HEK293T (cell line): ENCODE measurements around the gene IRAK1.
A peak's percentile ranks its signal among the peaks of the same experiment; 100 is the strongest.

ENCODE experiments used
- CTCF ChIA-PET: fragments of 350-600 bp; formaldehyde crosslinking; extraction: SDS; loops from one replicate; lab custom pipeline; 2021; ENCODE audit warnings: antibody characterized with exemption, inconsistent platforms; lab: Yijun Ruan, JAX
- POLR2A ChIA-PET: fragments of 350-600 bp; formaldehyde crosslinking; extraction: SDS; loops from one replicate; lab custom pipeline; 2020; ENCODE audit warnings: antibody characterized with exemption, inconsistent platforms; lab: Yijun Ruan, JAX
- DNase-seq: peaks from one replicate; pipeline ENCODE4 v3.0.0; 2012; ENCODE audit warnings: mixed read lengths; ENCODE audit errors: extremely low spot score
- ARNT ChIP-seq: fragments of 450-650 bp; IDR thresholded peaks from 2 replicates; pipeline ENCODE4 v1.6.1; 2017; ENCODE audit warnings: mild to moderate bottlenecking
- BHLHE40 ChIP-seq: fragments of 450-650 bp; IDR thresholded peaks from 2 replicates; pipeline ENCODE4 v1.6.1; 2016; ENCODE audit warnings: mild to moderate bottlenecking, moderate library complexity, borderline replicate concordance
- CTBP1 ChIP-seq: fragments of 450-650 bp; IDR thresholded peaks from 2 replicates; pipeline ENCODE4 v1.6.1; 2016; ENCODE audit warnings: borderline replicate concordance
- ELF4 ChIP-seq: fragments of 450-650 bp; IDR thresholded peaks from 2 replicates; pipeline ENCODE4 v1.6.1; 2017; ENCODE audit warnings: antibody characterized with exemption
- FOXA1 ChIP-seq: fragments of 450-650 bp; IDR thresholded peaks from 2 replicates; pipeline ENCODE4 v1.6.1; 2016; ENCODE audit warnings: mild to moderate bottlenecking
- FOXK2 ChIP-seq: fragments of 450-650 bp; IDR thresholded peaks from 2 replicates; pipeline ENCODE4 v1.6.1; 2016; ENCODE audit warnings: mild to moderate bottlenecking
- FOXM1 ChIP-seq: fragments of 450-650 bp; IDR thresholded peaks from 2 replicates; pipeline ENCODE4 v1.6.1; 2017; ENCODE audit warnings: mild to moderate bottlenecking, borderline replicate concordance
- HDGF ChIP-seq: fragments of 450-650 bp; IDR thresholded peaks from 2 replicates; pipeline ENCODE4 v1.6.1; 2017; ENCODE audit warnings: antibody characterized with exemption, borderline replicate concordance
- L3MBTL2 ChIP-seq: fragments of 450-650 bp; conservative IDR thresholded peaks from 2 replicates; pipeline ENCODE4 v1.6.1; 2016; ENCODE audit warnings: mild to moderate bottlenecking
- LEF1 ChIP-seq: fragments of 450-650 bp; IDR thresholded peaks from 2 replicates; pipeline ENCODE4 v1.6.1; 2017; ENCODE audit warnings: mild to moderate bottlenecking, borderline replicate concordance
- NFRKB ChIP-seq: fragments of 450-650 bp; IDR thresholded peaks from 2 replicates; pipeline ENCODE4 v1.6.1; 2016; ENCODE audit warnings: mild to moderate bottlenecking, moderate library complexity
- SP1 ChIP-seq: fragments of 450-650 bp; IDR thresholded peaks from 2 replicates; pipeline ENCODE4 v1.6.1; 2017
- SUZ12 ChIP-seq: fragments of 450-650 bp; IDR thresholded peaks from 2 replicates; pipeline ENCODE4 v1.6.1; 2016; ENCODE audit warnings: mild to moderate bottlenecking
- TARDBP ChIP-seq: fragments of 450-650 bp; IDR thresholded peaks from 2 replicates; pipeline ENCODE4 v1.6.1; 2016
- ZNF384 ChIP-seq: fragments of 450-650 bp; IDR thresholded peaks from 2 replicates; pipeline ENCODE4 v1.6.1; 2016
- TF ChIP-seq, protein P1 (sequence below): fragments of 450-650 bp; IDR thresholded peaks from 2 replicates; pipeline ENCODE4 v1.6.1; 2016

Gene IRAK1

DNA sequence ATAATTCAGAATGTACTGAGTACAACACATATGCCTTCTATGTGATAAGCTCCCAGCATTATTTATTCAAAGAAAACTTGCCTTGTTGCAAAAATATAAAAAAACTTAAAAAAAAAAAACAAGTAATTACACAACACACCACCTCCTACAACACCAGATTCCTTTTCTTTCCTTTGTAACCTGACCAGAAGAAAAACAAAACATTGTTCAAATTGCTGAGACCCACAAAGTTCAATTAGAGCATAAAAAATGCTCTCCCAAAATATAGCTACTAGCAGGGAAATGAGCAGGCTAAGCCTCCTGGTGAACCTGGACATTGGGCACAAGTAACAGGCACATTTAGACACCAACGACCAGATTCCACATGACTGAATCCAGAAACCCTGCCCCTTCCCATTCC lies 39.5 kb upstream of the IRAK1 start:
- POLR2A ChIA-PET = interaction anchor here (0.7 to 0.8 kb wide), 2 partner anchors 11 to 967 kb away, joined by 3 read pairs; partner anchors contain the start of gene FUNDC2
- CTCF ChIA-PET = interaction anchor here (1.1 kb wide), 1 partner anchor 10 kb away, joined by 3 read pairs; no protein-coding TSS in a partner anchor
- no peak for DNase-seq
- no peak for TF ChIP-seq BHLHE40
- TF ChIP-seq FOXA1 = no peak
- no peak for TF ChIP-seq L3MBTL2
- no peak for TF ChIP-seq FOXM1
- TF ChIP-seq SP1 = no peak
- no peak for TF ChIP-seq ELF4
- no peak for TF ChIP-seq HDGF
- TF ChIP-seq FOXK2 = no peak
- no peak for TF ChIP-seq TARDBP
- no peak for TF ChIP-seq ZNF384
- TF ChIP-seq LEF1 = no peak
- no peak for TF ChIP-seq NFRKB
- no peak for TF ChIP-seq ARNT
- no peak for TF ChIP-seq SUZ12
- TF ChIP-seq, protein P1, sequence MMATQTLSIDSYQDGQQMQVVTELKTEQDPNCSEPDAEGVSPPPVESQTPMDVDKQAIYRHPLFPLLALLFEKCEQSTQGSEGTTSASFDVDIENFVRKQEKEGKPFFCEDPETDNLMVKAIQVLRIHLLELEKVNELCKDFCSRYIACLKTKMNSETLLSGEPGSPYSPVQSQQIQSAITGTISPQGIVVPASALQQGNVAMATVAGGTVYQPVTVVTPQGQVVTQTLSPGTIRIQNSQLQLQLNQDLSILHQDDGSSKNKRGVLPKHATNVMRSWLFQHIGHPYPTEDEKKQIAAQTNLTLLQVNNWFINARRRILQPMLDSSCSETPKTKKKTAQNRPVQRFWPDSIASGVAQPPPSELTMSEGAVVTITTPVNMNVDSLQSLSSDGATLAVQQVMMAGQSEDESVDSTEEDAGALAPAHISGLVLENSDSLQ = no peak
- no peak for TF ChIP-seq CTBP1

DNA sequence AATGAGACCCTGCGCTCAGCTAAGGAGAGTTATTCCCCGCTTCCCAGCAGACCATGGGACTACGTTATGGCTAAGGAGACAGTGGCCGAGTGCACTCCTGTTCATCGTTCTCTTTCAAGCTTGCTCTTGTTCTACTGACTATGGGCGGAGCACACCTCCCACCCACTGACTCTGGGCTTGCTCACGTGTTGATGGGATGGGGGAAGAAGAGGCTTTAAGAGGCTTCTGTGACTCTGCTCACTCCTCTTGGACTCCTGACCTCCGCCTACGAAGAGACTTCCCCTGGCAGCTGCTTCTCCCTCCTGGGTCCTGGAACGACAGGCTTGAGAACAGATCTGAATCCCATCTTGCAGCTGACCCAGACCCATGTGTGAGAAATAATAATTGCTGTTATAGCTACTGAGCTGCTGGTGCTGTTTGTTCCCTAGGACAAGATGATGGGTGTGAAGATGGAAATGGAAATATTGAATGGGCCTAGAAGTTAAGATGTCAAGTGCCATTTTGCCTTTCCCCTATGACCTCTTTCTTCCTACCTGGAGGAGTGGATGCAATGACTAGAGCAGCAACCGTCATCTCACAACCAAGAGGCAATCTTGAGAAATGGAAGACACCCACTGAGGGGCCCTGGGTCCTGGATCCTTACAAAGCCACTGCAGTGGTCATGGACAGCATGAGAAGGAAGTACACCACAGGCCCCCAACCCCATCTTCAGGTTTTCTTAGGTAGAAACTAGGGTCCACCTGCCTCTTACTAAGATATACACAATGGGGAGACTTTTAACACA lies 38.7 kb upstream of the IRAK1 start:
- TF ChIP-seq ARNT = no peak
- no peak for DNase-seq
- ChIA-PET CTCF (no interaction called here), POLR2A (interaction anchor here (0.7 kb wide), 1 partner anchor 968 kb away, joined by 3 read pairs; the partner anchor contains the start of gene FUNDC2)

DNA sequence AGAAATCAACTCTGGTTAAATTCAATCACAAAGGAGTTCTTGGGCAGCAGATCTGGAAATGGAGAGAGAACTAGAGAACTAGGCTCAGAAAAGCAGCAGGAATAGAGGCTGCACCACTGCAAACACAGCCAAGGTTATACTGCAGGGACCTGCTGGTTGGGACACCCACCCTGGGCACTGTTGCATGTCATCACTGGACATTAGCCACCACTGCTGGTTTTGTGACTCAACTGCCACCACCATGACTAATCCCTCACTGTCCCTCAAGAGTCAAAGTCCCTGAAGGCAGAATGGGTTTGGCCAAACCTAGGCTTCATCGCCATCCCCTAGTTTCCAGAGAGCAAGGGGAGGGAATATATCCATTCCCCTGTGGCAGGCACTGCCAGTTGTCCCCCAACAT lies 38.1 kb upstream of the IRAK1 start:
- DNase-seq = no peak
- ChIA-PET CTCF (no interaction called here), POLR2A (no interaction called here)
- TF ChIP-seq FOXK2 = no peak
- TF ChIP-seq CTBP1 = no peak
- TF ChIP-seq NFRKB = no peak
- no peak for TF ChIP-seq HDGF
- no peak for TF ChIP-seq FOXA1
- TF ChIP-seq, protein P1 = no peak
- TF ChIP-seq BHLHE40 = no peak
- no peak for TF ChIP-seq TARDBP

DNA sequence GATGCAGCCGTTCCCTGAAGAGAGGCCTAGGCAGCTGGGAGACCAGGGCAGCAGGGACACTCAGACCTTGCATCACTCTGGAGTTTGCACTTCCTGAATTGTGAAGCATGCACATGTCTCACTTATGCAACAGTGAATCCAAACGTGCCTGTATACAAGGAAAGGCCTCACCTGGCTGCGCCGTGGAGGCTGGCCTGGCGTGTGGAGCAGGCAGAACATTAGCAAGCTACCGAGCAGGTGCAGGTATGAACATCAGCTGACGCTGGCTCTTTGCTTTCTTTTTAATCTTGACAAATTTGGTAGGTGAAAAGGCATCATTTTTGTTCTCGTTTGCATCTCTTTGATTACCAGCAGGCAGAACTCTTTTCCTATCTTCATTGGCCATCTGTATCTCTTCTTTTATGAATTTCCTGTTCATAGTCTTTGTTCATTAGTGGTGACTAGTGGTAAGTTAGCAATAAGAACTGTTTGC lies 37.1 kb upstream of the IRAK1 start:
- CTCF ChIA-PET = no interaction called here
- DNase-seq = no peak
- TF ChIP-seq FOXK2 = no peak
- no peak for TF ChIP-seq L3MBTL2
- TF ChIP-seq NFRKB = no peak
- no peak for TF ChIP-seq FOXA1
- no peak for TF ChIP-seq ELF4
- no peak for TF ChIP-seq CTBP1
- TF ChIP-seq, protein P1 = no peak
- no peak for TF ChIP-seq ARNT
- TF ChIP-seq TARDBP = no peak
- no peak for TF ChIP-seq FOXM1
- TF ChIP-seq SUZ12 = no peak
- TF ChIP-seq BHLHE40 = no peak
- TF ChIP-seq ZNF384 = no peak
- POLR2A ChIA-PET = no interaction called here

DNA sequence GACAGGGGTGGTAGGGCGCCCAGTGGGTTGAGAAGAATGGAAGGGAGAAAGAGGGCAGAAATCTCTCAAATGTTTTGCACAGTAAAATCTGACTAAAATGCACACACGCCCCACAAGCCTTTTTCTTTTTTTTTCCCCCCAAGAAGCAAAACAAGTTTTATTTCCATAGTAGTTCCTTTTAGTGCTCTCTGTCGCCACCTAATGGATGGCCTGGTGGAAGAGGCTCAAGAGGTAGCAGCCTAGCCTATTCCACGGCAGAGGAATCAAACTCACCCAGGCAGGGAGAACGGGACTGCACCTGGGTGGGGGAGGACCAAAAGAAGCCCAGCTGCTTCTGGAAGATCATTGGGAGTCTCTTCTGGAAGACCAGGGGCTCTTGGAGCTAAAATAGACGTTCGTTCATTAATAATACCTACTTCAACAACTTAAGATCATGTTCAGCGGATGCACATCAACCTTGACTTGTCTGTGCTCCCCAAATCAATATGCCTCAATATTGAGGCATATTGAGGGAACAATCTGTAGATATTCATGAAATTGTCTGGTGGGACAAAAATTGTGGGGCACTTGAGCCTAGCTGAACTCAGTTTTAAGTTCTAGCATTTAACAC lies 31.6 kb upstream of the IRAK1 start:
- TF ChIP-seq TARDBP = no peak
- no peak for TF ChIP-seq ELF4
- TF ChIP-seq FOXK2 = no peak
- TF ChIP-seq ZNF384 = peak; percentile 47; the same call in 1 of the 2 replicates
- no peak for TF ChIP-seq HDGF
- DNase-seq = peak; percentile 73
- POLR2A ChIA-PET = no interaction called here
- CTCF ChIA-PET = interaction anchor here (0.8 to 0.9 kb wide), 2 partner anchors 13 to 39 kb away, joined by 3 to 4 read pairs; no protein-coding TSS in a partner anchor

DNA sequence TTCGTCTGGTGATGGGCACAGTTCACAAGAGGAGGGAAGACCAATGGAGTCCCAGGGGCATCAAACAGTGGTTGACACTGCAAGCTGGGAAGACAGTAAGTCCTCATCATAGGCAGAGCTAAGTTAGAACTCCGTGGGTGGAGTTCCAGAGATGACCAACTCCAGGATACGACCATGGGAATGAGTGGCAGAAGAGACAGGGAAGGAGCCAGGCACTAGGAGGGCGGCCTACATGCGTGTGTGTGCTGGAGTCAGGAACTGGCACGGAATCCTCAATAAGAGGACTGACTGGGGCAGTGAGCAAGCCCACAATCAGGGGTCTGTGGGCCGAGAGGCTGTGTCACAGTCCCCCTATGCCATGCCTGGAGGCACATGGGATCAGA lies 30.4 kb upstream of the IRAK1 start:
- TF ChIP-seq ARNT (no peak), HDGF (no peak), ELF4 (no peak), ZNF384 (no peak), BHLHE40 (no peak), CTBP1 (no peak), TARDBP (no peak), FOXM1 (no peak), FOXK2 (no peak), L3MBTL2 (no peak), FOXA1 (no peak), NFRKB (no peak), SUZ12 (no peak), SP1 (no peak)
- TF ChIP-seq, protein P1 = no peak
- POLR2A ChIA-PET = no interaction called here
- CTCF ChIA-PET = interaction anchor here (1.3 to 2.0 kb wide), 2 partner anchors 12 to 36 kb away, joined by 3 to 10 read pairs; no protein-coding TSS in a partner anchor
- DNase-seq = no peak
